Natural killer cell (primary cell): Measurements from ENCODE around the gene CCNA2. TPM values are rescaled to one million over a fixed set of nuclear protein-coding genes. Genes with fewer than 3 reads are reported as not detected.

Experiments used
- ATAC-seq, 3 donors: fragments of 150-1000 bp in 2 of 3; fragments of 200-7000 bp in 1 of 3; cut with Tn5 transposase; 1 replicate in 1 of 3; 2 replicates in 2 of 3; pipeline ENCODE4 v1.10.0; 2021; ENCODE audit warnings: mild to moderate bottlenecking in 2 of 3, moderate library complexity in 2 of 3
- DNase-seq, 2 donors: peaks; one replicate each; pipeline versions ENCODE4 v3.0.0 to v3.0.0-alpha.2; 2013 to 2021; ENCODE audit warnings: mixed read lengths in 1 of 2
- H3K27ac ChIP-seq: one replicate; pipeline ENCODE4 v1.5.1; 2013; ENCODE audit warnings: mild to moderate bottlenecking, low read length
- H3K27me3 ChIP-seq: one replicate; pipeline ENCODE4 v1.6.1; 2013; ENCODE audit warnings: low read length; ENCODE audit not compliant: control insufficient read depth, insufficient read depth
- H3K36me3 ChIP-seq: one replicate; pipeline ENCODE4 v1.6.1; 2013; ENCODE audit warnings: low read length; ENCODE audit not compliant: control insufficient read depth, insufficient read depth
- H3K4me1 ChIP-seq: one replicate; pipeline ENCODE4 v1.6.1; 2013; ENCODE audit warnings: low read length; ENCODE audit not compliant: control insufficient read depth, insufficient read depth
- H3K4me3 ChIP-seq: one replicate; pipeline ENCODE4 v1.5.1; 2013; ENCODE audit warnings: low read length
- H3K9me3 ChIP-seq: one replicate; pipeline ENCODE4 v1.6.1; 2013; ENCODE audit warnings: low read length; ENCODE audit not compliant: control insufficient read depth, insufficient read depth
- H3K27ac Mint-ChIP-seq, 2 donors: one replicate each; pipeline ENCODE4 v1.8.0; 2022; ENCODE audit warnings: mild to moderate bottlenecking in 2 of 2, mixed read lengths in 2 of 2, moderate library complexity in 1 of 2
- H3K27me3 Mint-ChIP-seq, 2 donors: one replicate each; pipeline ENCODE4 v1.8.0; 2022; ENCODE audit warnings: low read depth in 2 of 2, mixed read lengths in 2 of 2
- H3K36me3 Mint-ChIP-seq: one replicate; pipeline ENCODE4 v1.8.0; 2022; ENCODE audit warnings: mixed read lengths
- H3K4me1 Mint-ChIP-seq, 2 donors: one replicate each; pipeline ENCODE4 v1.8.0; 2022; ENCODE audit warnings: mixed read lengths in 2 of 2
- H3K4me3 Mint-ChIP-seq: one replicate; pipeline ENCODE4 v1.8.0; 2022; ENCODE audit warnings: mild to moderate bottlenecking, moderate library complexity, mixed read lengths
- H3K9me3 Mint-ChIP-seq, 2 donors: one replicate each; pipeline ENCODE4 v1.8.0; 2022; ENCODE audit warnings: mixed read lengths in 2 of 2
- CTCF ChIP-seq: fragments of 200-600 bp; IDR thresholded peaks from one replicate; pipeline ENCODE4 v1.8.0; 2022; ENCODE audit warnings: antibody characterized with exemption
- WGBS: methylation state at CpG from one replicate; pipeline ENCODE4 v1.1.7; 2013; ENCODE audit warnings: missing lambda C conversion rate; ENCODE audit not compliant: insufficient coverage; 5-methylcytosine and 5-hydroxymethylcytosine counted together
- intact Hi-C: fragments of 100-400 bp; cut with micrococcal nuclease; formaldehyde crosslinking; loops from one replicate; pipeline ENCODE4 v1.14.2; 2022
- total RNA-seq, 4 donors: library from RNA; stranded (reverse); fragments of 120-200 nt in 1 of 4; gene quantifications; one replicate each; pipeline versions ENCODE4 v1.2.3 to v1.2.4, GENCODE V29; 2013 to 2022

Gene CCNA2
- total RNA-seq, 3 donors from 2014 or later (not counting 1 experiment from before 2014, with no cell fraction given): 0.50 to 1.6 (median 0.99) TPM

GRCh38 chr4:121789960-121790829 lies 33.5 kb downstream of the CCNA2 start:
- no peak for DNase-seq
- Mint-ChIP-seq H3K36me3 (no peaks in the 10 kb centered on the region), H3K4me1 (no peaks in the 10 kb centered on the region), H3K27ac (no peak overlapping the region), H3K4me3 (no peak overlapping the region), H3K9me3 (no peaks in the 10 kb centered on the region), H3K27me3 (peaks cover 35 to 64% of the 10 kb centered on the region in 2 donors)
- Histone ChIP-seq H3K4me3 (no peak overlapping the region), H3K36me3 (no peaks in the 10 kb centered on the region), H3K27ac (no peak overlapping the region), H3K9me3 (no peaks in the 10 kb centered on the region), H3K4me1 (no peaks in the 10 kb centered on the region), H3K27me3 (peaks cover 8% of the 10 kb centered on the region)
- intact Hi-C loops: no loop called here
- no peak for TF ChIP-seq CTCF
- whole genome bisulfite sequencing: 100% methylated on average over 1 of the region's 3 CpGs
- ATAC-seq: no peak

GRCh38 chr4:121789455-121789854 lies 34.2 kb downstream of the CCNA2 start:
- Histone ChIP-seq H3K4me3 (no peak overlapping the region), H3K27ac (no peak overlapping the region), H3K36me3 (no peaks in the 10 kb centered on the region), H3K4me1 (no peaks in the 10 kb centered on the region), H3K27me3 (peaks cover 12% of the 10 kb centered on the region), H3K9me3 (peaks cover under 1% of the 10 kb centered on the region)
- Mint-ChIP-seq H3K36me3 (no peaks in the 10 kb centered on the region), H3K4me1 (no peaks in the 10 kb centered on the region), H3K27me3 (peaks cover 37 to 67% of the 10 kb centered on the region in 2 donors), H3K27ac (no peak overlapping the region), H3K9me3 (no peaks in the 10 kb centered on the region), H3K4me3 (no peak overlapping the region)
- 82% methylated on average over 1 of the region's 1 CpG for WGBS
- ATAC-seq: no peak
- DNase-seq: no peak
- TF ChIP-seq CTCF: no peak
- intact Hi-C loops: no loop called here

- H3K36me3 Mint-ChIP-seq: no peaks in the 10 kb centered on the region
- Histone ChIP-seq H3K27me3 (peaks cover 12% of the 10 kb centered on the region), H3K36me3 (no peaks in the 10 kb centered on the region), H3K9me3 (peaks cover 3% of the 10 kb centered on the region), H3K4me1 (no peaks in the 10 kb centered on the region), H3K4me3 (no peak overlapping the region), H3K27ac (no peak overlapping the region)
- no peaks in the 10 kb centered on the region for H3K4me1 Mint-ChIP-seq
- DNase-seq (no peak), ATAC-seq (no peak)
- no peak overlapping the region for H3K4me3 Mint-ChIP-seq
- intact Hi-C loops: no loop called here
- peaks cover 34 to 67% of the 10 kb centered on the region in 2 donors for H3K27me3 Mint-ChIP-seq
- H3K9me3 Mint-ChIP-seq: no peaks in the 10 kb centered on the region
- WGBS: 66% methylated on average over 2 of the region's 2 CpGs
- no peak for TF ChIP-seq CTCF
- H3K27ac Mint-ChIP-seq: no peak overlapping the region
Observed at GRCh38 chr4:121788896-121789295, 34.8 kb downstream of the CCNA2 start.
